ENCODE measurements around the gene PIGQ.

Gene PIGQ

DNA sequence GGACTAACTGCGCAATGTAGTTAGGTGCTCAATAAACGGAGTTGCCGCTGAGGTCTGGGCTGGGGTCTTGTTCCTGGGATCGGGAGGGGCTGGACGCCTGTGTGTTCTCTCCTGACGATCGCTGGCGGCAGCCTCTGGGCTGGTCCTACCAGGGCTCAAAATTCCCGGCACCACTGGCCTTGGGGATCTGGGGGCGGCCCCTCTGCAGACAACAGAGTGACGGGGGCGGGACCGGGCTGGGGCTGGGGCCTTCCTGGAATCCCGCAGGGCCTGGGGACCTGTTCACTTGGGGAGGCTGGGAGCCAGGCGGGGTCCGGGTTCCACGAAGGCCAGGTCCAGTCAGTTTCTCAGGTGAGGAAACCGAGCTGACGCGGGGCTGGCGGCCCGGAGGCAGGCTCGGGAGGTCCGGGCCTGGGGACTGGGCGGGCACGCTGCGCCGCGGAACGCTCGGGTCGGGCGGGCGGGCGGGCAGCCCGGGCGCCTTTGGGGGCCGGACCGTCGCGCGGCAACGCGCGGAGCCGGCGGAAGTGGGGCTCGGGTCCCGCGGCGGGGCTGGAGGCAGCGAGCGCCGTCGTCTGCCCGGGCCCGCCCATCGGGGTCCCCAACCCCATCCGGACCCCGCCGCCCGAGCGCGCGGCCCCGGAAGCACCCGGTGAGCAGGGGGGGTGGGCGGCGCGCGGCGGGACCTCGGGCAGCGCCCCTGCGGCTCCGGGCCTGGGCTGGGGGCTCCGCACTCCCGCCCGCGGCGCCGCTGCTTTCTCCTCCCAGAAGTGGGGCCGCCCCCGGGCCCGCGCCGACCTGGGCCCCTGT, at the start of gene PIGQ:
PIGQ (plus strand) TSS at position 524 of the 810 bp plus-strand sequence. CDS start 4,107 bp downstream, outside the sequence.
- no peak for DNase-seq

- DNase-seq = no peak
Observed at GRCh38 chr16:520847-521246, 48.9 kb upstream of the PIGQ start.

DNA sequence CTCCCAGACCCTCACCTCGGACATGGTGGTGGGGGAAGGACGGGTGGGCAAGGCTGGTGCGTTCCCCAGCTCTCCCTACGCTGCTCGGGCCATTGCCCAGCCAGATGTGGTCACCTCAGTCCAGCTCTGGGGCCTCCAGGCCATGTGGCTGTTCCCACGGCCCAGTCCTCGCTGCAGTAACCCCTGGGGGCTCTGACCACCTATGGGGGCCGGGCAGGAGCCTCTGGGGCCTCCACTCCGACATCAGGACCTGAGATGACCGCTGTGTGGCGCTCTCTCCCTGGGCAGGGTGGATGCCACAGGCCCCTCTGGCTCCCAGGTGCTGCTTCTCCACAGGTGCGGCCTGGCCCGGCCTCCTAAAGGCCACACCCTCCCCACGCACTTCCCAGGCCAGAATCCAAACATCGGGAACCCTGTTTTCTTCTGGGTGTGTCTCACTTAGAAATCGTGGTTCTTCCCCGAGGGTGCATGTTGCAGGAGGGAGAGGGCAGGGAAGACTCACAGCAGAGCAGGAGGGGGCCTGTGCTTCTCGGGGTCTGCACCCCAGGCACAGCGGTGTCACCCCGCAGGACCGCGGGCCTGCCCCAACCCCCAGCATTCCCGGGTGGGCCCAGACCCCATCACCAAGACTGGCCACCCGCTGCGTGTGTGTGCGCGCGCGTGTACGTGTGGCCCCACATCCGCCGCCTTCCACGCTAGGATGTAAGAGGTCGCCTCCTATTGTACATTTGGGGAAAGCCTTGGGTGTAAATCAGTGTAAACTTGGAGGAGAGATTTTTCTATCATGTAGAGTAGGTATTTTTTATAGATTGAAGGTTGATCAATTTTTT, 48.2 kb upstream of the PIGQ start:
- DNase-seq = no peak

DNA sequence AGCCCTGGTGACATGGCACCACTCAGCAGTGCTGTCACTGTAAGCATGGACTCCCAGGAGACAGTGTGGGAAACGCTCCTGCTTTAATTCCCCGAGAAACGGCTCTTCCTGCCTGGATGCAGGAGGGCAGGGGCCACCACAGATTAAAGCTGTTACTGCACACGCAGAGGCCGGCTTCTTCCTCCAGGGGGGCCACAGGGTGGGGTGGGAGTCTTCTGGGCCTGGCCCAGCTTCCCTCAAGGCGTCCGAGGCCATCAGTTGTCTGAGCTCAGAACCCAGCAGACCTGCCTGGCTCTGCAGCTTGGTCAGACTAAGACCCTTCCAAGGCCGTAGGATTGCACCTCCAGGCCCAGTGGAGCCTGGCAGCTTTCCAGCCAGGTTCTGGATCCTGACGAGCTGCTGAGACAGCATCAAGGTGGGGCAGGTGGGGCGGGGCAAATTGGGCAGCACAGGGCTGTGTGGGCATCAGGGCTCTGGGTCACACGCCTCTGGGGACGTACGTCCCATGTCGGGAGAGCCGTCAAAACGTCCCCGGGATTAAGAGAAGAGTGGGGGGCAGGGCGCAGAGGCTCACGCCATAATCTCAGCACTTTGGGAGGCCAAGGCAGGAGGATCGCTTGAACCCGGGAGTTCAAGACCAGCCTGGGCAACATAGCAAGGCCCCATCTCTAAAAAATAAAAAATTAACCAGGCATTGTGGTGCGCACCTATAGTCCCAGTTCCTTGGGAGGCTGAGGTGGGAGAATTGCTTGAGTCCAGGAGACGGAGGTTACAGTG, 47.3 kb upstream of the PIGQ start:
- DNase-seq = no peak

GRCh38 chr16:523097-523741, 46.5 kb upstream of the PIGQ start:
- DNase-seq = no peak

- no peak for DNase-seq
Observed at GRCh38 chr16:524274-525040, 45.3 kb upstream of the PIGQ start.

DNA sequence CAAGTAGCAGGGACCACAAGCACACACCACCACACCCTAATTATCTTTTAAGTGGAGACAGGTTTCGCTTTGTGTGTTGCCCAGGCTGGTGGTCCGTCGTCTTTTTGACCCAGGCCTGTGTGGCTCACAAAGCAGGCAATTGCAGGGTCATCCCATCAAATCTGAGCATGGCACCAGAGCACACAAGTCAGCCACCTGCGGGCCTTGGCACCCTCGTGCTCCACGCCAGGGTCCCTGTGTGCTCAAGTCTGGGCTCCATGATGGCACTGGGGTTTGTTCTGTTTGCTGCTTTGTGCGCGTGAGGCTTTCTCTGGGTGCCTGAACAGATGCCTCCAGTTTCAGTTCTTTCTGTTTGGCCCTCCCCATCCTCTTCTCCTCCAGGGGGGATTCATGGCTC, 44.6 kb upstream of the PIGQ start:
- DNase-seq = no peak

DNA sequence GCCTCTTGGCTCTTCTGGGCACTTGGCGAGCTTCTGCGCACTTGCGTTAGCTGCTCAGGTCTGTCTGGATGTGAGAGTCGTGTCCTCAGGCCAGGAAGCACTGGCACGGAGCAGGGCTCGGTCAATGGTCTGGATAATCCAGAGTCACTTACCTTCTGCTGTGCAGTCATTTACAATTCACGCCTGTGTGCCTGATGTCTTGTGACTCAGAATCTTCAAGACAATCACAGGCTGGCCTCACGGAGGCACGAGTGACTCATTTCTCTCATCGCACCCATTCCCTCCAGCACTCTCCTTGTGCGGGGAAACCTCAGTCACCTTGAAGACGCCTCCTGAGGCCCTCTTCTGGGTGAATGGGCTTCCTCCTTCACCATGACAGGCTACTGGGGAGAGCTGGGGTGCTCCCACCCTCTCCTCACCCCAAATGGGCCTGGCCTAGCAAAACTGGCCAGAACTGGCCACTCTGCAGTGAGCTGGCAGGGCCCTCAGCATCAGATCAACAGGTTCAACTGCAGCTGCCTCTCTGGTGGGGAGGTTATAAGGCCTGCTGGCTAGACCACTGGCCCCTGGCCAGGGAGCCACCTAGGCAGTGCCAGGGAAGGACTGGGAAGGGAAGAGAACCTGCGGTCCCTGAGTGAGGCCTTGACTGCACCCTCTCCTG, 44.1 kb upstream of the PIGQ start:
- no peak for DNase-seq

DNA sequence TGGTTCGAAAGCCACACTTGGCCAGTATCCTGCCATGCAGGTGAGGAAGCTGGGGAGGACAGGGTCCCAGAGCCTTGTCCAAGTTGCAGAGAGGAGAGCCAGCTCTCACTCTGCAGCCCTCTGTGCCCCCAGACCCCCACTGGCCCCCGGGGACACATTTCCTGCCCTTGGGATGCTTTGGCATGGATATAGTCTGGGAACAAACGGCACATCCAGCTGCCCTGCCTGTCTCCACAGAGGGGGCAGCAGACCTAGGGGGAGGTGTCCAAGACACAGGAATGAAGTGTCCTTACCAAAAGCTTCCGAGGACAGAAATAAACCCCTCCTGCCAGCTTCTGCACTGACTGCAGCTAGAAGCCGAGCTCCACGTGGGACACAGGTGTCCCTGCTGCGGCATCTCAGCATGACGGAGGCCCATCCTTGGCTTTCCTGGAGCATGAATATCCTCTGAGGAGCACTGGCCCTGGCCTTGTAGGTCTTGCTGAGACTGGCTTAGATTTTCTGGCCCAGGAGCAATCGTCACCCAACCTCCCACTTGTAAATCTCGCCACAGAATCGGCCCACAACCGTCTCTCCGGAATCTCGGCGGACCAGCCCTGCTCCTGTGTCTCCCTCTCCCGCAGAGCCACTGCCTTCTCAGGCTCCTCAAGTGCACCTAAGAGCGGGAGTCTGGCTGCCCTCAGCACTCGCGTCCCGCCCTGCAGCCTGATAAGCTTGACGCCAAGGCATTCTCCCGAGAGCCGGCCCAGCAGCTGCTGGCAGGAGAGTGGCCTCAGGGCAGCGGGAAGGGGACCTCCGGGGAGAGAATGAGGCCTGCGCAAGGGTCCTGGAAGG, 43.4 kb upstream of the PIGQ start:
- no peak for DNase-seq

DNA sequence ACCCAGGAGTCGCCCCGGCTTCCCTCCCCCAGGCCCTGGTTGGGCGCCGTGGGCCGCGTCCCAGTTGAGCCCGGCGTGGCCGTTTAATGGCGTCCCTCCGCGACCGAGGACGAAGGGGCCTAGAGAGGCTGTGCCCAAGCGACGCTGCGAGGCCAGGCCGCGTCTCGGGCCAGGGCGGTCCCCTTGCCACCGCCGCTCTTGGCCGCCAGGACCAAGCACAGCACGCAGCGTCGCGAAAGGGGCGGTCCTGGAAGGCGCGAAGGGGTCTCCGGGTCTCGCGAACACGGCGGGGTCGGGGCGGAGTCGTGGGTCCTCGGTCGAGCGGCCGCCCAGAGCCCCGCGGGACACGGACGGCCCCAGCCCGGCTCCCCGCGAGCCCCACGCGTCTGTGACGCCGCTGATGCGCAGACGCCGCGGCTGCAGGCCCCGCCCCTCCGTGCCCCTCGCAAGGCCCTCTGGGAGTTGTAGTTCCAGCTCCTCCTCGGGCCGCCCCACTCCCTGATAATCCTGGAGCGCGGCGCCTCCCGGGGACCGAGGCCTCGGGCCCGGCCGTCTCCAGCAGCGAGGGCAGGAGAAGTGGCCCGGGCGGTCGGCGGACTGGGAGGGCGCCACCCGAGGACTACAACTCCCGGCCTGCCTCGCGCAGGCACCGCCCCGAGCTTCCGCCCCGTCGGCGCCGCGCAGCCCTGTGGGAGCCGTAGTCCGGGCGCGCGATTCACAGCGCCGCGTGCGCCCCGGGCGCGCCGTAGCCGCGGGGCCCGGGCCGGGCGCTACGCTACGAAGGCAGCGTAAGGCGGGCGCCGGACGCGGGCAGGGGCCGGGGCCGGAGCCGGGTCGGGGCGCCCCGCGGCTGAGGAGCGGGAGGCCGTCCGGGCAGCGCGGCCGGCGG, 42.5 kb upstream of the PIGQ start, which contains the start of gene CAPN15:
CAPN15 (plus strand) TSS at position 698 of the 889 bp plus-strand sequence. CDS start 19,127 bp downstream, outside the sequence.
- peak; percentile 43 for DNase-seq

GRCh38 chr16:528111-529011, 41.4 kb upstream of the PIGQ start:
- no peak for DNase-seq

DNA sequence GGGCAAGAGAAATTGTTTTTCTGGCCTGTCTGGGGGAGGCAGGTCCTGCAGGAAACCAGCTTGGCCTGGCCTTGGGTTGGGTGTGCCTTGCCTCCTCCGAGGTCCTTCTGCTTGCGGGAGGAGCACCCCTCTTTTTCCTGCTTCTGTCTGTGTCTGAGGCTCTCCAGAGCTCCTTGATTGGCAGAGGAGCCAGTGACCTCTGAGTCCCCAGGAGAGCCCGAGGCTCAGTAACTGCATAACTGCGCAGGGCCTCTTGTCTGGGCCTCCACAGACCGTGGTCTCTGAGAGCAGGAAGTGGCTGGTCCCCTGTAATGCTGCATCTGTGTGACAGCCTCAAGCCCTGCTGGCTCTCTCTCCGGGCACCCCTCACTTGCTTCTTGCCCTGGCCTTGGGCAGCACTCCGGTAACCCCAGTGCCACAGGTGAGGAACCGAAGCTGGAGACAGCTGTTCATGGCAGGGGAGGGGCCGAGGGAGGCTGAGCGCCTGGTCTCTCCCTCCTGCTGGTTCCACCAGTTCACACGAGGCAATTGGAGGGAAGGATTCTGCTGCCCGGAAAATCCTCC, 40.7 kb upstream of the PIGQ start:
- no peak for DNase-seq

DNA sequence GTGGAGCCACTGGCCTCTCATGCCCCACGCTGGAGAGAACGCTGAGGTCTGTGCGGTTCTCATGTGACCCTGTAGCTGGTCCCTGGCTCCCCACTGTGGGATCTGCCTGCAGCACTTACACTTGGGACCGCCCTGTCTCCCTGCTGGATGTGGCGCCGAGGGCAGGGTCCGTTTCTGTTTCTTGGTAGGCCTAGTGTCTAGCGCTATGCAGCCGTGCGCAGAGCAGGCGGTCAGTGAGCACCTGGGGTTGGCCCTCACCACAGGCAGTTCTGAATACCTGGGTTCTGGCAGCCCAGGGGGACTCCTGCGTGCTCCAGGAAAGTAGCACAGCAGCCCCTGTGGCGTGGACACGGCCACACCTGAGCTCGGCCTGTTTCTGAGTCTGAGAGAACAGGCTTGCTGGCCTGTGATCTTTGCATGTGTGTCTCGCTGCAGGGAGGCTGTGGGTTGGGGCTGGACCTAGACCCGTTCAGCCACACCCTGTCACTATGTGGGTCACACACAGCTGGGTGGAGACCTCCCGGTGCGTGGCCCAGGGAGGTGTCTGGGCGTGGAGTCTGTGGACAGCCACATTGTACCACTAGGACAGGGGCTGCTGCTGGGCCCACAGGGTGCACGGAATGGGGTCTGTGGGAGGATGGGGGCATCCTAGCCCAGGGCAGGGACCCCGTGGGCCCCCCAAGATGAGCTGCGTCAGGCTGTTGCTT, 39.5 kb upstream of the PIGQ start:
- DNase-seq = no peak

GRCh38 chr16:531494-532125, 38.2 kb upstream of the PIGQ start:
- DNase-seq = no peak

- DNase-seq = no peak
Observed at GRCh38 chr16:533391-534123, 36.2 kb upstream of the PIGQ start.

GRCh38 chr16:534135-534534, 35.6 kb upstream of the PIGQ start:
- no peak for DNase-seq
